Neural progenitor cell (in vitro differentiated cells): ENCODE measurements around the gene TSEN54.

Source experiments
- EZH2 ChIP-seq: fragments of 200-600 bp; sonication (generic); IDR thresholded peaks from 2 replicates; pipeline ENCODE4 v1.6.1; 2017; ENCODE audit warnings: antibody characterized with exemption, mild to moderate bottlenecking, moderate library complexity
- TF ChIP-seq, protein P1 (sequence below): fragments of 200-600 bp; sonication (generic); IDR thresholded peaks from 2 replicates; pipeline ENCODE4 v1.5.1; 2017; ENCODE audit warnings: antibody characterized with exemption, mild to moderate bottlenecking

DNA sequence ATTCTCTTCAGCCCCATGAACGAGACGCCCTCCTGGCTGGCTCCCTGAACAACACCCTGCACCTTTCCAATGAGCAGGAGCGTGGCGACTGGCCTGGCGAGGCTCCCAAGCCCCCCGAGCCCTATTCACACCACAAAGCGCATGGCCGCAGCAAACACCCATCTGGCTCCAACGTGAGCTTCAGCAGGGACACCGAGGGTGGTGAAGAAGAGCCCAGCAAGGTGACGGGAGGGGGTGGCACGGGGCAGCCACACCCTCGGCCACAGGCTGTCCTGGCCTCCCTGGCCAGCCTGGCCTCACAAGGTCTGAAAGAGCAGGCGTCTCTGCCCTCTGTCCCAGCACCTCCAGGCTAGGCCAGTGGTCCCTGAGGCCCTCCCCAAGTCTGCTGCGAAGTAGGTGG, 24.6 kb upstream of the TSEN54 start:
- TF ChIP-seq, protein P1, sequence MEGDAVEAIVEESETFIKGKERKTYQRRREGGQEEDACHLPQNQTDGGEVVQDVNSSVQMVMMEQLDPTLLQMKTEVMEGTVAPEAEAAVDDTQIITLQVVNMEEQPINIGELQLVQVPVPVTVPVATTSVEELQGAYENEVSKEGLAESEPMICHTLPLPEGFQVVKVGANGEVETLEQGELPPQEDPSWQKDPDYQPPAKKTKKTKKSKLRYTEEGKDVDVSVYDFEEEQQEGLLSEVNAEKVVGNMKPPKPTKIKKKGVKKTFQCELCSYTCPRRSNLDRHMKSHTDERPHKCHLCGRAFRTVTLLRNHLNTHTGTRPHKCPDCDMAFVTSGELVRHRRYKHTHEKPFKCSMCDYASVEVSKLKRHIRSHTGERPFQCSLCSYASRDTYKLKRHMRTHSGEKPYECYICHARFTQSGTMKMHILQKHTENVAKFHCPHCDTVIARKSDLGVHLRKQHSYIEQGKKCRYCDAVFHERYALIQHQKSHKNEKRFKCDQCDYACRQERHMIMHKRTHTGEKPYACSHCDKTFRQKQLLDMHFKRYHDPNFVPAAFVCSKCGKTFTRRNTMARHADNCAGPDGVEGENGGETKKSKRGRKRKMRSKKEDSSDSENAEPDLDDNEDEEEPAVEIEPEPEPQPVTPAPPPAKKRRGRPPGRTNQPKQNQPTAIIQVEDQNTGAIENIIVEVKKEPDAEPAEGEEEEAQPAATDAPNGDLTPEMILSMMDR: no peak
- TF ChIP-seq EZH2: no peak
